Measurements from ENCODE around the gene SORCS1. TPM values are rescaled to one million over a fixed set of nuclear protein-coding genes. Genes with fewer than 3 reads are reported as not detected.

Gene SORCS1
- total RNA-seq, 1 experiment from 2014 or later = 1.7 TPM

GRCh38 chr10:107098326-107098725 lies 66.2 kb downstream of the SORCS1 start:
- Mint-ChIP-seq H3K27me3 (ENCODE audit: low read depth) (no peaks in the 10 kb centered on the region), H3K9me3 (no peaks in the 10 kb centered on the region), H3K4me1 (peaks cover 6 to 9% of the 10 kb centered on the region in 2 experiments), H3K4me3 (no peak overlapping the region), H3K27ac (no peak overlapping the region), H3K36me3 (ENCODE audit: insufficient read depth in 1 of 3, low read depth in 3 of 3) (no peaks in the 10 kb centered on the region)
- Histone ChIP-seq H3K4me1 (ENCODE audit: insufficient read depth, low read length) (peaks cover 3% of the 10 kb centered on the region; the same call in 1 of the 2 replicates), H3K27ac (ENCODE audit: insufficient read length, low read depth, low read length) (no peak overlapping the region), H3K23me2 (ENCODE audit: insufficient read length, low read depth, low read length, poor library complexity, severe bottlenecking) (no peaks in the 10 kb centered on the region), H2BK20ac (ENCODE audit: low read depth, low read length, poor library complexity, severe bottlenecking) (no peak overlapping the region), H3K23ac (ENCODE audit: insufficient read length, low read depth, low read length) (no peak overlapping the region), H3K4me2 (ENCODE audit: insufficient read depth, insufficient read length, low read length) (no peak overlapping the region), H4K5ac (ENCODE audit: insufficient read length, low read depth, low read length) (no peak overlapping the region), H2AK5ac (ENCODE audit: insufficient read length, low read length) (no peak overlapping the region), H4K91ac (ENCODE audit: insufficient read length, low read depth, low read length) (no peak overlapping the region), H2BK12ac (ENCODE audit: insufficient read length, low read depth, low read length) (no peak overlapping the region), H2BK120ac (ENCODE audit: low read depth, low read length, poor library complexity, severe bottlenecking) (no peak overlapping the region), H4K8ac (replicated peaks; ENCODE audit: insufficient read length, low read depth, low read length) (no peak overlapping the region), H3K9me3 (ENCODE audit: control insufficient read depth, low read depth, low read length) (no peaks in the 10 kb centered on the region), H2BK5ac (ENCODE audit: insufficient read length, low read length) (no peak overlapping the region), H3K56ac (ENCODE audit: insufficient read length, low read depth, low read length) (no peak overlapping the region), H4K20me1 (ENCODE audit: control insufficient read depth, insufficient read depth, insufficient read length) (no peaks in the 10 kb centered on the region), H2AFZ (ENCODE audit: low read length) (no peak overlapping the region), H3T11ph (ENCODE audit: low read length) (no peak overlapping the region), H3K79me1 (ENCODE audit: insufficient read depth, low read depth, low read length, poor library complexity, severe bottlenecking) (no peaks in the 10 kb centered on the region), H3K79me2 (ENCODE audit: insufficient read depth, low read length) (no peaks in the 10 kb centered on the region), H3K9ac (ENCODE audit: extremely low read depth, insufficient read length, low read length) (no peak overlapping the region), H3K18ac (ENCODE audit: insufficient read length, low read depth, low read length) (no peak overlapping the region), H3K14ac (ENCODE audit: insufficient read depth, low read length) (no peak overlapping the region), H3K27me3 (ENCODE audit: insufficient read depth, low read length) (no peaks in the 10 kb centered on the region), H3K4ac (ENCODE audit: low read depth, low read length) (no peak overlapping the region), H2BK15ac (ENCODE audit: low read depth, low read length) (no peak overlapping the region)
- no CpG with 5 or more reads among the region's 2 CpGs for WGBS (ENCODE audit: extremely low coverage, insufficient read length, low lambda C conversion rate)
- no peak for DNase-seq
- TF ChIP-seq CTCF (conservative IDR thresholded peaks at IDR 0.05) = no peak

Measured in H9 (cell line).